ENCODE results near the gene PPP1R7. TPM values are rescaled to one million over a fixed set of nuclear protein-coding genes. Genes with fewer than 3 reads are reported as not detected.
A peak's percentile ranks its signal among the peaks of the same experiment; 100 is the strongest.

PPP1R7 gene
- total RNA-seq, 6 donors from 2014 or later: 38.8 to 76.1 (median 57.7) TPM

- peak in 1 of 2 donors; percentile 70 for DNase-seq
- Histone ChIP-seq H3K4me1 (peaks cover 0 to 2% (median under 1%) of the 10 kb centered on the region in 4 donors), H3K9me3 (no peaks in the 10 kb centered on the region), H3K27me3 (no peaks in the 10 kb centered on the region), H3K4me3 (no peak overlapping the region), H3K27ac (no peak overlapping the region), H3K36me3 (peaks cover 24 to 38% (median 31%) of the 10 kb centered on the region in 4 donors)
- TF ChIP-seq POLR2A (IDR thresholded peaks at IDR 0.05) (no peak), POLR2AphosphoS5 (IDR thresholded peaks at IDR 0.05) (no peak), CTCF (IDR thresholded peaks at IDR 0.05) (no peak), EP300 (IDR thresholded peaks at IDR 0.05) (no peak)
- peak; percentile 57 to 59 for ATAC-seq (ENCODE audit: low FRiP score in 2 of 2)
- 62 to 65% methylated on average over 21 to 25 of the region's 26 CpGs for WGBS, 2 donors
These were observed 74.0 kb downstream of the PPP1R7 start for GRCh38 chr2:241224018-241224850.

GRCh38 chr2:241224851-241225438 lies 74.7 kb downstream of the PPP1R7 start:
- WGBS, 2 donors: 92 to 95% methylated on average over 8 of the region's 8 CpGs
- H3K27ac ChIP-seq: no peak overlapping the region
- no peak for DNase-seq
- no peaks in the 10 kb centered on the region for H3K27me3 ChIP-seq
- TF ChIP-seq EP300 (IDR thresholded peaks at IDR 0.05) (no peak), POLR2AphosphoS5 (IDR thresholded peaks at IDR 0.05) (no peak), POLR2A (IDR thresholded peaks at IDR 0.05) (no peak), CTCF (IDR thresholded peaks at IDR 0.05) (no peak)
- peaks cover 31 to 45% (median 38%) of the 10 kb centered on the region in 4 donors for H3K36me3 ChIP-seq
- H3K4me1 ChIP-seq: no peaks in the 10 kb centered on the region
- H3K9me3 ChIP-seq: no peaks in the 10 kb centered on the region
- H3K4me3 ChIP-seq: no peak overlapping the region
- peak in 1 of 2 donors; percentile 1 for ATAC-seq (ENCODE audit: low FRiP score in 2 of 2)

DNA sequence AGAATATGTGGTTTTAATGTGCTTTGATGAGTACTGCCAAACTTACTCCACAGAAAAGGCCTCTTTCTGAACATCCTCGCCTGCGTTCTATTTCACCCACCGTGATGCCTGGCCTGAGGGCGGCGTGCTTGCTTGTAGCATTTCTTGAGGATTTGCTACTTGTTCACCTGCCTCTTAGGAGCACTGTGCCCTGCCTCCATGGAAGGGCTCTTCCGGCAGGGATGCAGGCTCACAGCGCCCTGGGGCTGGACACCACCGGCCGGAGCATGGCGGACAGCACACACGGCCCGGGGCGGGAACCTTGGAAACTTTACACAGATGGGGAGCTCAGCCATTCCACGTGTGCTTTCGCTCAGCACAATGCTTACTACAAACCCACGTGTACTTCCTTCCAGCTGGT lies 75.3 kb downstream of the PPP1R7 start:
- H3K9me3 ChIP-seq: no peaks in the 10 kb centered on the region
- 95% methylated on average over 16 of the region's 16 CpGs for WGBS, 2 donors
- H3K4me1 ChIP-seq: no peaks in the 10 kb centered on the region
- no peak overlapping the region for H3K4me3 ChIP-seq
- no peaks in the 10 kb centered on the region for H3K27me3 ChIP-seq
- TF ChIP-seq POLR2AphosphoS5 (IDR thresholded peaks at IDR 0.05) (no peak), POLR2A (IDR thresholded peaks at IDR 0.05) (no peak), CTCF (IDR thresholded peaks at IDR 0.05) (no peak), EP300 (IDR thresholded peaks at IDR 0.05) (no peak)
- ATAC-seq (ENCODE audit: low FRiP score in 2 of 2) (no peak), DNase-seq (peak in 1 of 2 donors; percentile 71)
- peaks cover 37 to 51% (median 44%) of the 10 kb centered on the region in 4 donors for H3K36me3 ChIP-seq
- no peak overlapping the region for H3K27ac ChIP-seq

GRCh38 chr2:241225983-241226382 lies 75.7 kb downstream of the PPP1R7 start:
- no peak for TF ChIP-seq EP300 (IDR thresholded peaks at IDR 0.05)
- no peak for TF ChIP-seq POLR2AphosphoS5 (IDR thresholded peaks at IDR 0.05)
- no peak for TF ChIP-seq POLR2A (IDR thresholded peaks at IDR 0.05)
- no peak for TF ChIP-seq CTCF (IDR thresholded peaks at IDR 0.05)
- no peak for DNase-seq

More at GRCh38 chr2:241225983-241226382, 75.7 kb downstream of the PPP1R7 start:
- Histone ChIP-seq H3K36me3 (peaks cover 41 to 56% (median 48%) of the 10 kb centered on the region in 4 donors), H3K4me1 (no peaks in the 10 kb centered on the region), H3K4me3 (no peak overlapping the region), H3K27me3 (no peaks in the 10 kb centered on the region), H3K27ac (no peak overlapping the region), H3K9me3 (no peaks in the 10 kb centered on the region)
- no peak for ATAC-seq (ENCODE audit: low FRiP score in 2 of 2)
- 92 to 97% methylated on average over 15 to 16 of the region's 16 CpGs for WGBS, 2 donors
